Activated T-helper 17 cell treated with anti-CD3 and anti-CD28 coated beads, Interleukin-2, amount 50 U/mL, for 72 hours (primary cell): ENCODE measurements around the gene RAB31. TPM values are rescaled to one million over a fixed set of nuclear protein-coding genes. Genes with fewer than 3 reads are reported as not detected.

ENCODE experiments used
- ATAC-seq: fragments of 150-1000 bp; cut with Tn5 transposase; replicated peaks from 2 replicates; pipeline ENCODE4 v1.10.0; 2021; ENCODE audit warnings: mild to moderate bottlenecking, moderate library complexity
- H3K27ac Mint-ChIP-seq: one replicate; pipeline ENCODE4 v1.8.0; 2022; ENCODE audit warnings: mixed read lengths
- H3K27me3 Mint-ChIP-seq: one replicate; pipeline ENCODE4 v1.8.0; 2022; ENCODE audit warnings: mixed read lengths
- H3K36me3 Mint-ChIP-seq: one replicate; pipeline ENCODE4 v1.8.0; 2022; ENCODE audit warnings: low read depth, mild to moderate bottlenecking, mixed read lengths
- H3K4me1 Mint-ChIP-seq: one replicate; pipeline ENCODE4 v1.8.0; 2022; ENCODE audit warnings: mixed read lengths
- H3K4me3 Mint-ChIP-seq: one replicate; pipeline ENCODE4 v1.8.0; 2022; ENCODE audit warnings: mild to moderate bottlenecking, mixed read lengths
- H3K9me3 Mint-ChIP-seq: one replicate; pipeline ENCODE4 v1.8.0; 2022; ENCODE audit warnings: mixed read lengths
- total RNA-seq, 2 donors: library from RNA; stranded (reverse); gene quantifications; one replicate each; pipeline ENCODE4 v1.2.3, GENCODE V29; 2022

RAB31 gene
- total RNA-seq, 2 donors from 2014 or later, result 0.08 to 0.69 TPM

- Mint-ChIP-seq H3K4me3 (no peak overlapping the region), H3K27ac (no peak overlapping the region), H3K4me1 (no peaks in the 10 kb centered on the region), H3K36me3 (no peaks in the 10 kb centered on the region), H3K27me3 (peaks cover 14% of the 10 kb centered on the region), H3K9me3 (no peaks in the 10 kb centered on the region)
- ATAC-seq, result no peak
These were observed 38.9 kb downstream of the RAB31 start for GRCh38 chr18:9746958-9747357.

DNA sequence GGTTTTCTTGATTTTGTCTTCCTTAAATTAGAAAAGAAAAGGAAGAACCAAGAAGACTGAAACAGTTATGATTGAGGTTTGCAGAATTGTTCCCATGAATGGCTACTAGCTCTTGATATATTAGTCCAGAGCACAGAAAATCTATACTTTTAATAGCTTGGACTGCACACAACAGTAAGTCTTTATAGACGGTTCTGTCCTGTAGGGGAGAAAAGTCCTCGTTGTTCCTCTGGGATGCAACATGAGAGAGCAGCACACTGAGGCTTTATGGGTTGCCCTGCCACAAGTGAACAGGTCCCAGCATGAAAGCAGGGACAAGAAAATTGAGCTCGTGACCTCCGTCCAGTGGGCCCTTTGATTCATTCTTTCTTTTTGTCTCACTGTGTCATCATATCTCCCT, 41.5 kb downstream of the RAB31 start:
- no peak overlapping the region for H3K27ac Mint-ChIP-seq
- ATAC-seq, result no peak
- H3K4me1 Mint-ChIP-seq, result no peaks in the 10 kb centered on the region
- H3K36me3 Mint-ChIP-seq, result no peaks in the 10 kb centered on the region
- no peak overlapping the region for H3K4me3 Mint-ChIP-seq
- H3K27me3 Mint-ChIP-seq, result peaks cover 4% of the 10 kb centered on the region
- H3K9me3 Mint-ChIP-seq, result no peaks in the 10 kb centered on the region

DNA sequence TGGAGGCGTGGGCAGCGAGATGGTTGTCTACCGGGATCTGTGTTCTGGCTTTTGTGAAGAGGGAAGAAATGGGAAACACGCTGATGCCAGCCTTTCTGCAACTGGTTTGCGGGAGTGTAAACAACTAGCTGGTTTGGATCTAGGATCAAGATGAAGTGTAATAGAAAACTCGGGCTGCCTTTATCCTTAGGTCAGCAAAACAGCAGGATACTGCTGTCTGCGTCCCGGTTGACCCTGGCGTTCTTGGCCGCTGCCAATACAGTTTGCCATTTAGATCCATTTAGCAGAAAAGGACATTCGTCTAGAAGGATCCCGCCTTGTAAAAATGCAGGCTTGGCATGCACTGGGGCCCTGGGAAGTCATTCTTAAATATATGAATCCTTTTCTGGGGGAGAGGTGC, 42.0 kb downstream of the RAB31 start:
- no peaks in the 10 kb centered on the region for H3K4me1 Mint-ChIP-seq
- H3K27me3 Mint-ChIP-seq, result no peaks in the 10 kb centered on the region
- H3K4me3 Mint-ChIP-seq, result no peak overlapping the region
- no peak for ATAC-seq
- no peaks in the 10 kb centered on the region for H3K9me3 Mint-ChIP-seq
- no peak overlapping the region for H3K27ac Mint-ChIP-seq
- H3K36me3 Mint-ChIP-seq, result no peaks in the 10 kb centered on the region

- H3K9me3 Mint-ChIP-seq, result no peaks in the 10 kb centered on the region
- no peak overlapping the region for H3K4me3 Mint-ChIP-seq
- H3K27ac Mint-ChIP-seq, result no peak overlapping the region
- H3K4me1 Mint-ChIP-seq, result no peaks in the 10 kb centered on the region
- no peaks in the 10 kb centered on the region for H3K36me3 Mint-ChIP-seq
- no peaks in the 10 kb centered on the region for H3K27me3 Mint-ChIP-seq
- ATAC-seq, result no peak
These were observed 42.7 kb downstream of the RAB31 start for GRCh38 chr18:9750606-9751304.

GRCh38 chr18:9751371-9752031, 43.4 kb downstream of the RAB31 start:
- no peaks in the 10 kb centered on the region for H3K27me3 Mint-ChIP-seq
- H3K4me3 Mint-ChIP-seq, result no peak overlapping the region
- H3K36me3 Mint-ChIP-seq, result no peaks in the 10 kb centered on the region
- ATAC-seq, result no peak
- no peaks in the 10 kb centered on the region for H3K9me3 Mint-ChIP-seq
- H3K27ac Mint-ChIP-seq, result no peak overlapping the region
- H3K4me1 Mint-ChIP-seq, result no peaks in the 10 kb centered on the region

DNA sequence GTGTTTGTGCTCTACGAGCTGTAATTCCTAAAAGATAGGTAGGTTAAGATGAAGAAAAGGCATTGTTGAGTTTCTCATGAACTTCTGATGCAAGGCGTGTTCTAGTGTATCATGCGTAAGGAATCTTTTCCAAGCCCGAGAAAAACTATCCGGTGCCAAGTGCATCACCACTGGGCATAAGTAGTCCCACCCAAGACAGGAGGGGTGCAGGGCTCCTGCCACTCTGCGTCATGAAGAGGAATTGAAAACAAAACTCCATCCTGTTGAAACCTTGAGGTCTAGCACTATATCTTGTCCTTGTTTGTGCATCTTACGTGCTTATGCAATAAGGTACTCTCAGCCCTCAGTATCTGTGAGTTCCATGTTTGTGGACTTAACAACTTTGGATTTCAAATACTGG, 45.7 kb downstream of the RAB31 start:
- ATAC-seq, result no peak
- H3K27ac Mint-ChIP-seq, result no peak overlapping the region
- no peaks in the 10 kb centered on the region for H3K36me3 Mint-ChIP-seq
- no peaks in the 10 kb centered on the region for H3K9me3 Mint-ChIP-seq
- H3K4me3 Mint-ChIP-seq, result no peak overlapping the region
- H3K27me3 Mint-ChIP-seq, result no peaks in the 10 kb centered on the region
- H3K4me1 Mint-ChIP-seq, result no peaks in the 10 kb centered on the region

- no peak overlapping the region for H3K27ac Mint-ChIP-seq
- H3K27me3 Mint-ChIP-seq, result peaks cover 4% of the 10 kb centered on the region
- ATAC-seq, result no peak
These were observed 47.0 kb downstream of the RAB31 start for GRCh38 chr18:9755110-9755509.

GRCh38 chr18:9755615-9756014, 47.5 kb downstream of the RAB31 start:
- Mint-ChIP-seq H3K36me3 (no peaks in the 10 kb centered on the region), H3K9me3 (no peaks in the 10 kb centered on the region), H3K4me3 (no peak overlapping the region), H3K27ac (no peak overlapping the region), H3K4me1 (no peaks in the 10 kb centered on the region), H3K27me3 (peaks cover 7% of the 10 kb centered on the region)
- no peak for ATAC-seq

More at GRCh38 chr18:9755110-9755509, 47.0 kb downstream of the RAB31 start:
- Mint-ChIP-seq H3K36me3 (no peaks in the 10 kb centered on the region), H3K9me3 (no peaks in the 10 kb centered on the region), H3K4me3 (no peak overlapping the region), H3K4me1 (no peaks in the 10 kb centered on the region)

GRCh38 chr18:9756271-9756932, 48.3 kb downstream of the RAB31 start:
- ATAC-seq, result no peak

DNA sequence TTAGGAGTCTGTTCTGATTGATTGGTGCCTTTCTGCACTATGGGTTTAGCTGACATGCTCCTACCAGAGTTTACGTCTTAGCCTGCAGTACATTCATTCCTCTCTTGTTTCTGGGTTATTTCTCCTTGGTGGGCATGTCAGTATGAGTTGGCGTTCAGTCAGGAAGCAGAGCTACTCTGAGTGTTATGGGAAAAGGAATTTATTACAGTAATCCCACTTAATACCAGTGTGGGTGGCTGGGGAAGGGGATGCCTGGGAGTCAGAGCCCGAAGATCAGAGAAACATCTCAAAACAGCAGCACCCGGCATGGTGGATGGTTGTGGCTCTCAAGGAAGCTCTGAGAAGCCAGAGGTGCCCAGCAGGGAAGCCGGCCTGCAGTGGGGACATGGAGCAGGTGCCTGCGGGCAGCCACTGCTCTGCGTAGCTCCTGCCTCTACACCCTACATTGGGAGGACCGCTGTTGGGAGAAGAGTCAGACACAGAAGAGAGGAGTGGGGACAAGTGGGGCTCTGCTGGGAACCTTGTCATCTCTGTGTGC, 48.9 kb downstream of the RAB31 start:
- no peak for ATAC-seq
- Mint-ChIP-seq H3K27me3 (peaks cover 14% of the 10 kb centered on the region), H3K27ac (no peak overlapping the region), H3K4me1 (no peaks in the 10 kb centered on the region), H3K9me3 (no peaks in the 10 kb centered on the region), H3K4me3 (no peak overlapping the region), H3K36me3 (no peaks in the 10 kb centered on the region)

More at GRCh38 chr18:9756271-9756932, 48.3 kb downstream of the RAB31 start:
- H3K9me3 Mint-ChIP-seq, result no peaks in the 10 kb centered on the region
- H3K36me3 Mint-ChIP-seq, result no peaks in the 10 kb centered on the region
- no peak overlapping the region for H3K27ac Mint-ChIP-seq
- H3K27me3 Mint-ChIP-seq, result peaks cover 14% of the 10 kb centered on the region
- no peaks in the 10 kb centered on the region for H3K4me1 Mint-ChIP-seq
- H3K4me3 Mint-ChIP-seq, result no peak overlapping the region

GRCh38 chr18:9757827-9758621, 49.9 kb downstream of the RAB31 start:
- Mint-ChIP-seq H3K4me1 (no peaks in the 10 kb centered on the region), H3K27me3 (peaks cover 23% of the 10 kb centered on the region)
- ATAC-seq, result no peak

DNA sequence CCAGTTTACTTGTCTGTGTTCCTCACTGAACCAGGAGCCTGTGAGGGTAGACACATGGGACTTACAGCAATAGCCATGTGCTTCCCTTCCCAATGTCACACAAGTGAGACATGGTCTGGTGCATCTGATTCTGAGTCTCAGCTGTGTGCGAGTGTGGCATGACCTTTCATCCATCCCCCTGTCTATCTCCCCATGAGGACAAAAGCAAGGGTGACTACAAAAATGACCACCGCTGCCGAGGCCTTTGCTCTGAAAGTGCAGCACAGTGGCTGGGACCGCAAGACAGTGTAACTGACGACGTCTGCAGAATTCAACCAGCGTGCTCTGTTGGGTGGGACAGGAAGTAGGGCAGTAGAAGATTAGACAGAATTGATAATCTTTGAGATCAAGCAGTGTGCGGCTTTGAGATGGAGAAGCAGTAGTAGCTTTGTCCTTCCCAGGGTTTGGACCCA, 50.5 kb downstream of the RAB31 start:
- Mint-ChIP-seq H3K4me1 (no peaks in the 10 kb centered on the region), H3K36me3 (no peaks in the 10 kb centered on the region), H3K4me3 (no peak overlapping the region), H3K27ac (no peak overlapping the region), H3K27me3 (peaks cover 25% of the 10 kb centered on the region), H3K9me3 (no peaks in the 10 kb centered on the region)
- ATAC-seq, result no peak

More at GRCh38 chr18:9757827-9758621, 49.9 kb downstream of the RAB31 start:
- H3K9me3 Mint-ChIP-seq, result no peaks in the 10 kb centered on the region
- no peak overlapping the region for H3K27ac Mint-ChIP-seq
- no peak overlapping the region for H3K4me3 Mint-ChIP-seq
- H3K36me3 Mint-ChIP-seq, result no peaks in the 10 kb centered on the region

GRCh38 chr18:9760641-9761040, 52.5 kb downstream of the RAB31 start:
- no peak overlapping the region for H3K27ac Mint-ChIP-seq
- H3K4me1 Mint-ChIP-seq, result no peaks in the 10 kb centered on the region
- H3K9me3 Mint-ChIP-seq, result no peaks in the 10 kb centered on the region
- H3K27me3 Mint-ChIP-seq, result peaks cover 28% of the 10 kb centered on the region
- no peak for ATAC-seq
- H3K36me3 Mint-ChIP-seq, result no peaks in the 10 kb centered on the region
- H3K4me3 Mint-ChIP-seq, result no peak overlapping the region

DNA sequence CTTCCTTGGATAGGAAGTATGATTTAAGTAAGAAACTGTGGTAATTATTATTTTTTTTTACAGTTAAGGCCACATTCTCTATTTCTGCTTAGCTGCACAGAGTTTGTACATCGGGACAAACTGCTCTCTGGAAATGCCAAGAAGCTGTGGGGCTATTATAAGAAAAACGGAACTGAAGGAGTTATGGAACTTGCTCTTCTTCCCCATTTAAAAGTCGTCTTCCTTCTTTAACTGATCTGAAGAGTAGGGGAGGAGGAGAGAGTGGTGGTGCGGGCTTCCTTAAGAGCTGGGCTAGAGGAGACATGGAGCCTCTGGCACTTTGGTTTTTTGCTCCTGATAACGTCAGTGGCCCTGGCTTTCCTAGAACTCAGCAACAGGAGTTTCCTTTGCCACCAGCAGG, 54.4 kb downstream of the RAB31 start:
- H3K4me1 Mint-ChIP-seq, result no peaks in the 10 kb centered on the region
- no peaks in the 10 kb centered on the region for H3K9me3 Mint-ChIP-seq
- H3K36me3 Mint-ChIP-seq, result no peaks in the 10 kb centered on the region
- H3K27ac Mint-ChIP-seq, result no peak overlapping the region
- no peak for ATAC-seq
- peaks cover 28% of the 10 kb centered on the region for H3K27me3 Mint-ChIP-seq
- H3K4me3 Mint-ChIP-seq, result no peak overlapping the region
